KOPT-K1 (cell line): ENCODE results near the gene FOXQ1.

Experiments
- H3K27ac ChIP-seq: fragments of 200-600 bp; sonication (generic); 2 replicates; pipeline ENCODE4 v1.5.1; 2016; ENCODE audit warnings: antibody characterized with exemption, mild to moderate bottlenecking, low read depth, low read length; ENCODE audit not compliant: poor library complexity, severe bottlenecking
- H3K36me3 ChIP-seq: fragments of 200-600 bp; sonication (generic); 2 replicates; pipeline ENCODE4 v1.5.1; 2017; ENCODE audit warnings: antibody characterized with exemption, mild to moderate bottlenecking, low read length, moderate library complexity; ENCODE audit not compliant: insufficient read depth
- H3K9me3 ChIP-seq: fragments of 200-600 bp; sonication (generic); 2 replicates; pipeline ENCODE4 v1.5.1; 2017; ENCODE audit warnings: antibody characterized with exemption, low read length, mild to moderate bottlenecking; ENCODE audit not compliant: insufficient read depth, poor library complexity, severe bottlenecking

Gene FOXQ1

DNA sequence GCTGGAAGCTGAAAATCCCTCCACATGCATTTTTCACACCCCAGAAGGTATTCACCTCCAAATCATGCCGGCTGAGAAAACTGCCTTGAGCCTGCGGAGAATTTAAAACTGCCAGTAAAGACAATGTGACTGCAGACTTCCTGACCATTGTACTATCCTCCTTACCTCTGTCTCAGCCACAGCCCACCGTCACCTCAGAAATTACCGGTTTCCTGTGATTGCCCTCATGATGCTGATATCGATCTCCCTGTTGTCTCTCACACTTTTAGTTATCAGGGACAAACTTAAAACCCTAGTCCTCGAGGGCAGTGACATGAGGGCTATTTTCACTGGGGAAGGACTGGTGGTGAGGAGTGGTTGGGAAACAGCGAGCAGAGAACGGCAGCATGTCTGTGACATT, 30.2 kb upstream of the FOXQ1 start:
- H3K36me3 ChIP-seq: no peaks in the 10 kb centered on the region
- H3K9me3 ChIP-seq: no peaks in the 10 kb centered on the region
- H3K27ac ChIP-seq: no peak overlapping the region

DNA sequence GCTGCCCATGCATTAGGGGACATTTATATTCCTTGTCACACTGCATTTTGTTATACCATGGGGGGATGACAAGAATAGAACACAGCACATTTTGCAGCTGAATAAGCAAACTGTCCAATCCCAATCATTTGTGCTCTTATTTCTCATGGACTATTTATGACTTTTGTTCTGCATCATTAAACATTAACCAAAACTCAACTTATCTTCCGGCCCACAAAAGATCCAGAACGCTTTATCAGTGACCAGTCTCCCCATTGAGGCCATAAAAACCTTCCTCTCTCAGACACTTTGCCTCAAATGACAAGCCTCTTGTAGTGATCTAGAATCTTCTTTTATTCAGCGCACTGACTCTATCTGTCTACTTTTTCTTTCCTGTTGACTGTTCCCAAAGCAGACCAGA, 28.4 kb upstream of the FOXQ1 start:
- no peaks in the 10 kb centered on the region for H3K36me3 ChIP-seq
- H3K9me3 ChIP-seq: no peaks in the 10 kb centered on the region
- no peak overlapping the region for H3K27ac ChIP-seq

DNA sequence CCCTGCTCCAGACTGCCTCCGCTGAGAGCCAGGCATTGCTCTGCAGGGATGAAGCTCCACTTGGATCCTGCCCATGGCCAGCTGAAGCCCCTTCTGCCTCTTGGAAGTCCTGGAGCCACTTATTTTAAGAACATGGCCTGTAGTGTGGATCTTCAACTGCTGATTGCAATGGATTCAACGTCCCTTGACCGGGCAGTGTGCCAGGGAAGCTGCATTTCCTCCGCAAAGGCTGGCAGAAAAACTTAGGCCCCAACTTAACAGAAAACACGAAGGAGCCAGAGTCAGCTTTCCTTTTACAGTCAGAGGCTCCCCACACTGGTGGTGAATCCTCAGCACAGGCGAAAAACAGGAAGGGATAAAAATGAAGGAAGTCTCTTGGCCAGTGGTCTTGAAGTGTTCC, 26.3 kb upstream of the FOXQ1 start:
- no peak overlapping the region for H3K27ac ChIP-seq

DNA sequence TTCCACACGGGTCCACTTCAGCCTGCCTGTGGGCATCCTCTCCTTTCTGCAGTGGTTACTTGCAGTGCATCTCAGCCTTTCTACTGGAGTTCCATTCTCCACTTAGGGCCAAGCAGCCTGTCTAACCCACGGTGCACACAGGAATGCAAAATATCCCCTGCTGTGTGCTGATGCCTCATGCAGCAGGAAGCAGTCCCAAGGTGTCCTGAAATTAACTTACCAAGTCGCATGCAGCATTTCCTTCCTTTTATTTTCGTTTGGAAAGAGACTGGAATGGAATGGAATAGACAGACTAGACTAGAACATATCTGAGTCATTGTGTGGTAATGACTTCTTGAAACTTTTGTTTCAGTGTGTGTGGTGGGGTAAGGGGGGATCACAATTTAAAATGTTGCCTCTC, 25.9 kb upstream of the FOXQ1 start:
- Histone ChIP-seq H3K36me3 (no peaks in the 10 kb centered on the region), H3K27ac (no peak overlapping the region), H3K9me3 (no peaks in the 10 kb centered on the region)

More for the DNA sequence above, 26.3 kb upstream of the FOXQ1 start:
- H3K36me3 ChIP-seq: no peaks in the 10 kb centered on the region
- no peaks in the 10 kb centered on the region for H3K9me3 ChIP-seq

DNA sequence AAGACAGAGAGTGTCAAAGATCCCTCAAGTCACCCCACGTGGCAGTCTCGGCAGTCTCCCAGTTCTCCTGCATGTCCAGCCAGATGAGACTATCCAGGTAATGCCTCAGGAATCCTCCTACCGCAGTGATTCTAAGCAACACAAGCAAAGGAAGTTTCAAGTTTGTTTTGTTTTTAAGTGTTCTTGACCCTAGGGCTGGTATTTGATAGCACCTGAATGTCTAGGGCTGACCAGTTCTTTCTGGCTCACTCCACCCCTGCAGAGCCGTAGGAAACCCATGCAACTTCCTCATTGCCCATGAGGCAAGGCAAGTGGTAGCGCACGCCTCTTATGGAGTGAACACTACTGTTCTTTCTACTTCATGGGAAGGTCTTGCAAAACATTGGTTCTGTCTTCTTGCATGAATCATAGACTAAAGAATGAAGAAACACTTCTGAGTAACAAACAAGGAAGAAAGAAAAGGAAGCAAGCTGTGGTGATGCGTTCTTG, 24.8 kb upstream of the FOXQ1 start:
- Histone ChIP-seq H3K27ac (no peak overlapping the region), H3K9me3 (no peaks in the 10 kb centered on the region), H3K36me3 (no peaks in the 10 kb centered on the region)

DNA sequence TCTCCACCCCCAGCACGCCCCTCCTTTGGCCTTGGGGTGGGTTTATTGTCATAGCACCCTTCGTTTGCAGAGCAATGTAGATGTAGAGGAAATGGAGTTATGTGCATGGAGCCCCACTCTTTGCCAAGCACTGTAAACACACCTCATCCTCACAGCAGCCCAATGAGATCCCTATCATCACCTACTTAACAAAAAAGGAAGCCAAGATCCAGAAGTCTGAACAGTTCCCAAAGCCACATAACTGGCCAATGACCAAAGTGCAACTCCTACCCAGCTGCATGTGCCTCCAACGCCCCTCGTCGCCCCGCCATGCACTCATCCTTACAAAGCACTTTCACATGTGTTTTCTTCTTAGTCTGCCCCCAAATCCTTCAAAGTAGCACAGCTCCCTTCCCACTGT, 21.8 kb upstream of the FOXQ1 start:
- Histone ChIP-seq H3K27ac (no peak overlapping the region), H3K9me3 (no peaks in the 10 kb centered on the region), H3K36me3 (no peaks in the 10 kb centered on the region)

DNA sequence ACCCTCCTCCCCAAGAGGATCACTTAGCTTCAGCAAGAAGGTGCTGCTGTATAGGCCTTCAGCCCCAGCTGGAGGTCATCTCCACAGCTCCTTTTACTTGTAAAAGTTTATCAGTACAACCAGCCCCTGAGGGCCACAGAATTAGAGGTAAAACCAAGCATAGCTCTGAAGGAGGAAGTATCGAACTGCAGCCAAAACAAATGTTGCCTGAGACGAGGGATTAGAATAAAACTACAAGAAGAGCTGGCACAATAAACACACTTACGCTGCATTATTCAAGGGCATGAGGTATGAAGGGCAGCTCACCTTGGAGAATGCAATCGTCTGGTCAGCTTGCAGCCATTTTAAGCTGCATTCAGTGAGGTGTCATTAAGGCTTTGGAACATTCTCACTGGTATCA, 21.1 kb upstream of the FOXQ1 start:
- H3K27ac ChIP-seq: no peak overlapping the region
- no peaks in the 10 kb centered on the region for H3K36me3 ChIP-seq
- no peaks in the 10 kb centered on the region for H3K9me3 ChIP-seq

DNA sequence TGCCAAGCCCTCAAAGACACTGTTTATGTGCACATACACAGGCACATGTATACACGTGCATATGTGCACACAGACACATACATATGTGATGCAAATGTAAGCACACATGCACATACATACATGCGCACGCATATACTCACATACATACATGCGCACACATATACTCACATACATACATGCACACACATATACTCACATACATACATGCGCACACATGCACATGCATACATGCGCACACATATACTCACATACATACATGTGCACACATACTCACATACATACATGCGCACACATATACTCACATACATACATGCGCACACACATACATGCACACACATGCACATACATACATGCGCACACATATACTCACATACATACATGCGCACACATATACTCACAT, 20.5 kb upstream of the FOXQ1 start:
- H3K36me3 ChIP-seq: no peaks in the 10 kb centered on the region
- no peaks in the 10 kb centered on the region for H3K9me3 ChIP-seq
- H3K27ac ChIP-seq: no peak overlapping the region

DNA sequence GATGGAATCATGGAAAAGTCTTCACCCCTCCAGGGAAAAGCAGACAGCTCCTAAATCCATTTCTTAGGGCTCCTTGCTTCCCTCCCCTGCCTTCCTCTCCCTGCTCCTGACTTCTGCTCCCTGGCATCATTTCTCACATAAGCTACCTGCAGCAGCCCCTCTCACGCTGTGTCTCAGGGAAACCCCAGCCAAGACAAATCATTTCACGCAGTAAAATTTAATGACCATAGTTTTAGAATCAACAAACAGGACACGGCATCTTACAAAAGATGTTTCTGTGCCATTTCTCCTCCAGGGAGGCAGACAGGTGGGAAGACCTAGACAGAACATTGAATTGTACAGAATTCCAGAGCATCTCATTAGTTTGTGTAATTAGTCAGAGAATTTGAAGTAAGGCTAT, 16.5 kb upstream of the FOXQ1 start:
- Histone ChIP-seq H3K36me3 (no peaks in the 10 kb centered on the region), H3K9me3 (no peaks in the 10 kb centered on the region), H3K27ac (no peak overlapping the region)

DNA sequence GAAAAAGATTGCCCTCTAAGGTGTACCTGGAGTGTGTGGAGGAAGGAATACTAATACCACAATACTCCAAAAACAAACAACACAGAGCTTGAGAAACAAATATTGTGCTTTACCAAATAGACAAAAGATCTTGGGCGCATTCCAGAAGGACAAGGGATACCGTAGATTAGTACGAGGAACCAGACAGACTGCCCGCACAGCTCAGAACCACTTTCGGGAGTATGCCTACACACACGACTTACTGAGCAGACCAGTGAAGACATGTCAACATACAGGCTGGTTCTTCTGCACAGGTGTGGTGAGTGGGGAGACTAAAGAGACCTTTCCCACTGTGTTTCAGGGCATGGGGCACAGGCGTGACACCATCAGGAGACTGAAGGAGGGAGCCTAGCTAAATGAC, 15.8 kb upstream of the FOXQ1 start:
- no peaks in the 10 kb centered on the region for H3K9me3 ChIP-seq
- no peak overlapping the region for H3K27ac ChIP-seq
- no peaks in the 10 kb centered on the region for H3K36me3 ChIP-seq

DNA sequence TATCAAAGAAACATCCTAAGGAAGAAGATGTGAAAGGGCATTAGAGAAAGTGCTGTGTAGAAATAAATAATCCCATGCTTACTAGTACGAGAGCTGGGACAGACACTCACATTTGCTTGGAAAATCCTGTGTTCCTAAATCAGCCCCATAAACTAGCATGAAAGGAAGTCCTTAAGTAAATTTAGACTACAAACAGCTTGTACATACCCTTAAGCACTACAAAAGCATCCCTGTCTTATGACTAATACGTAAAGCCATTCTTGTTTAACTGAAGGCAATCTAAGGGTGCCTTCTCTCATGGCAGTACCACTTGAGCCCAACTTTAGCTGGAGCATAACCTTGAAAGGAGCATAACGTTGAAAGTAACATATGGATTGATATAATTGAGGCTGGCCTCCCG, 15.4 kb upstream of the FOXQ1 start:
- Histone ChIP-seq H3K9me3 (no peaks in the 10 kb centered on the region), H3K27ac (no peak overlapping the region), H3K36me3 (no peaks in the 10 kb centered on the region)

DNA sequence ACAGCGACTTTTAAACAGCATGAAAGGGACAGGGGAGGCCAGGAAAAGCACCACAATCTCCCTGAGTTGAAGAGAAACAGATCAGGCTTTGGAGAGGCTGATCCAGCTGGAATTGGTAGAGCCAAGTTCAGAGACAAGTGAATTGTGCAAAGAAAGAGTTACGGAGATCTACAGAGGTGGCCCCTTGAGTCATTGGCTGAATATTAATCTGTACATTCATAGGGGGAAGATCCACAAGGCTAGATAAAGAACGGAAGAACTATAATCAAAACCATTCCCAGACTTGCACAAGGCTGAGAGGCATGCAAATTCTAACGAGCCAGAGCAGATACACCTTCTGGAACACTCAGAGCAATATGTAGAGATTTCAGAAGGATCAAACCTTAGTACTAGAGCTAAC, 14.2 kb upstream of the FOXQ1 start:
- no peak overlapping the region for H3K27ac ChIP-seq
- H3K36me3 ChIP-seq: no peaks in the 10 kb centered on the region
- H3K9me3 ChIP-seq: no peaks in the 10 kb centered on the region

DNA sequence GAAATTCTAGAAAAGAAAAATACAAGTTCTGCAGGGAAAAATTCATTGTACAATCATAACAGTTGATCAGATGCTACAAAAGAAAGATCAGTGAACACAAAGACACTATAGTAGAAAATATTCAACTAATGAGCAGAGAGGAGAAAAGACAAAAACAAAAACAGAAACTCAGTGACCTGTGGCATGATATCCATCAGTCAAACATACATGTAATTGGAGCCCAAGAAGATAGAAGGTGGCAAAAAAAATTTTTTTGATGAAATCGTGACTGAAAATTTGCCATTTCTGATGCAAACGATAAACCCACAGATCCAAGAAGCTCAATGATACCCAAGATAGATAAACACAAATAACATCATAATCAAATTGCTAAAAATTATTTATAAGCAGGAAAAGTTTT, 13.1 kb upstream of the FOXQ1 start:
- Histone ChIP-seq H3K27ac (no peak overlapping the region), H3K36me3 (no peaks in the 10 kb centered on the region), H3K9me3 (no peaks in the 10 kb centered on the region)

DNA sequence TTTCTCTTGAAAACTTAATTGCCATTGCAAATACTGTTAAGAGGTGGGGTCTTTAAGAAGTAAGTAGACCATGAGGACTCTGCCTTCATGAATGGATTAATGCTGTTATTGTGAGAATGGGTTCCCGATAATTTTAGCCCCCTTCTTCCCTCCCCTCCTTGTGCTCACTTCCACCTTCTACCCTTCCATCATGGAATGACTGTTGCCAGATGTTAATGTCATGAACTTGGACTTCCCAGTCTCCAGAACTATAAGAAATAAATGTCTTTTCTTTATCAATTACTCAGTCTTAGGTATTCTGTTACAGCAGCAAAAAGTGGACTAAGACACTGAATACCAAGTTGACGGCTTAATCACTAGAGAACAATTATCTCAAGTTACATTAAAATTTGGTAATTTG, 5.8 kb upstream of the FOXQ1 start:
- H3K27ac ChIP-seq: no peak overlapping the region
- H3K9me3 ChIP-seq: peaks cover 6% of the 10 kb centered on the region
- H3K36me3 ChIP-seq: no peaks in the 10 kb centered on the region

DNA sequence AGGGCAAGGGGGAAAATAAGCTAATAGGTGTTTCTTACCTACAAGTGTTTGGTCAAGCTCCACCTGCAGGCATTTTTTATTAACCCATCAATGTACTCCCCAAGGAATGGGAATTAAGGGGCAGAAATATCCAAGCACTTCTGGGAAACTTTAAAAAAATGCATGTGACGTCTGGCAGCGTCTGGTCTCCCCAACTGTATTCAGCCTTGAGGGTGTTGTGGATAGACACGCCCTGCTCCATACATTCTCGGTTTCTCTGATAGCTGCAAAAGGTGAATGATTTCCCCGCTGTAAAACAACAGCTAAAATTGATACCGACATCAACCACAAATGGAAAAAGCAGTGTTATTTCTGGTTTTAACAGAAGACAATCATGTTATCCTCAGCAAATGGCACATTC, 2.5 kb upstream of the FOXQ1 start:
- Histone ChIP-seq H3K36me3 (no peaks in the 10 kb centered on the region), H3K9me3 (peaks cover 15% of the 10 kb centered on the region), H3K27ac (no peak overlapping the region)

DNA sequence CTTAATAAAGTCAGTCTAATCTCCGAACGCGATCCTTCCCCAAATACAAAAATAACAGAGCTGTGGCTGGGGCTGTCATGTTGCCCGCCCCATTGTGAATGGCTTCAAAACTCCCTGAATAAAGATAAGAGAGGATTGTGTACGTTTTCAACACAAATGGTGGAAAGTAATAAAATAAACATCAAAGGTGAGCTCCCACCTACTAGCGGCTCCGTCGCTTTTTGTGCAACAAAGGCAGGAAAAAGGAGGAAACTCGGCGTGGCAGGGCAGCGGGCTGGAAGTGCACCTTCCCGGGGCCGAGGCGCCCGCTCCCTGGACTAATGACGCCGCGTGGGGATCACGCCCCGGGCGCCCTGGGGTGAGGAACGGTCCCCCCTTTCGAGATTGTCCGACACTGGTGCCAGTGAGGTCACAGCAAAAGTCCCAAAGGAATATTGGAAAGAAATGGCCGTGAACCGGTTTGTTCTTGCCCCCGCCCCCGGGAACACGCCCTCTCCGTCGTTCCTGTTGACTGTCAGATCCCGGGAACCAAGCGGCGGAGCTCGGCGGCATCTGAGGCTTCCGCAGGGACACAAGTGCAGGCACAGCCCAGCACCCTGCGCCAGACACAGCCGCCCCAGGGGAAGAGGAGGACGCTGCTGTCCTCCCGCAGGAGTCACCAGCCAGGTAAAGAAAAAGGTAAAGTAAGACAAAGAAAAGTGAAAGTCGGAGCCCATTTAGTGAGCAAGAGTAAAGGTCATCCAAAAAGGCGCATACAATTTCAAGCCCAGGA, 1.1 kb upstream of the FOXQ1 start:
- Histone ChIP-seq H3K27ac (no peak overlapping the region), H3K9me3 (peaks cover 15% of the 10 kb centered on the region), H3K36me3 (no peaks in the 10 kb centered on the region)
